Activated CD4-positive, alpha-beta T cell treated with anti-CD3 and anti-CD28 coated beads, Interleukin-10, Interleukin-2, amounts not matched to agents 100 ng/mL and 50 ng/mL, durations not matched to agents 16 hours and 8 hours (primary cell): ENCODE data around the gene KIZ.
"Not testable (repeated sequence)": the region's sequence is repeated elsewhere in the genome, so short reads cannot be mapped to it uniquely, and the experiment has no call there.

Experiments
- DNase-seq: peaks from one replicate; pipeline ENCODE4 v3.0.0-alpha.2; 2020

Gene KIZ

GRCh38 chr20:21139881-21140566, 14.1 kb downstream of the KIZ start:
- DNase-seq = no peak

- no peak for DNase-seq
Measured at GRCh38 chr20:21141825-21142224, 15.9 kb downstream of the KIZ start.

GRCh38 chr20:21143194-21143890, 17.5 kb downstream of the KIZ start:
- no peak for DNase-seq

- no peak for DNase-seq
Measured at GRCh38 chr20:21145424-21145823, 19.5 kb downstream of the KIZ start.

GRCh38 chr20:21146215-21146614, 20.3 kb downstream of the KIZ start:
- no peak for DNase-seq

- peak; percentile 31 for DNase-seq
Measured at GRCh38 chr20:21147593-21147992, 21.7 kb downstream of the KIZ start.

- DNase-seq = no peak
Measured at GRCh38 chr20:21149344-21149743, 23.5 kb downstream of the KIZ start.

- no peak for DNase-seq
Measured at GRCh38 chr20:21151791-21152190, 25.9 kb downstream of the KIZ start.

GRCh38 chr20:21154692-21155091, 28.8 kb downstream of the KIZ start:
- DNase-seq = no peak

GRCh38 chr20:21155268-21155667, 29.4 kb downstream of the KIZ start:
- DNase-seq = no peak

GRCh38 chr20:21156266-21156665, 30.4 kb downstream of the KIZ start:
- DNase-seq = no peak

GRCh38 chr20:21157006-21157405, 31.1 kb downstream of the KIZ start:
- no peak for DNase-seq

GRCh38 chr20:21159658-21160380, 33.9 kb downstream of the KIZ start:
- no peak for DNase-seq

- DNase-seq = no peak
Measured at GRCh38 chr20:21161926-21162325, 36.0 kb downstream of the KIZ start.

GRCh38 chr20:21162631-21163030, 36.7 kb downstream of the KIZ start:
- no peak for DNase-seq

- peak; percentile 55 for DNase-seq
Measured at GRCh38 chr20:21166801-21167200, 40.9 kb downstream of the KIZ start.

- peak; percentile 6 for DNase-seq
Measured at GRCh38 chr20:21167261-21167660, 41.4 kb downstream of the KIZ start.

- DNase-seq = not testable (repeated sequence)
Measured at GRCh38 chr20:21168061-21168460, 42.2 kb downstream of the KIZ start.

GRCh38 chr20:21172626-21173025, 46.7 kb downstream of the KIZ start:
- DNase-seq = no peak

GRCh38 chr20:21173485-21173884, 47.6 kb downstream of the KIZ start:
- DNase-seq = no peak

- DNase-seq = no peak
Measured at GRCh38 chr20:21174516-21175239, 48.8 kb downstream of the KIZ start.

GRCh38 chr20:21175433-21175832, 49.6 kb downstream of the KIZ start:
- DNase-seq = no peak

GRCh38 chr20:21177767-21178166, 51.9 kb downstream of the KIZ start:
- DNase-seq = no peak
